Trophoblast cell (in vitro differentiated cells and primary cell): ENCODE data around the gene TRIM68.

Experiments
- DNase-seq, 2 donors: peaks; one replicate each; pipeline ENCODE4 v3.0.0-alpha.2; 2016
- H2AFZ ChIP-seq: 2 replicates; pipeline ENCODE4 v1.6.1; 2013; ENCODE audit warnings: low read length, moderate library complexity, mild to moderate bottlenecking; ENCODE audit not compliant: insufficient read depth, poor library complexity
- H2AK5ac ChIP-seq: 2 replicates; pipeline ENCODE4 v1.6.1; 2013; ENCODE audit warnings: mild to moderate bottlenecking, low read length
- H2BK120ac ChIP-seq: 2 replicates; pipeline ENCODE4 v1.6.1; 2013; ENCODE audit warnings: low read length, mild to moderate bottlenecking, moderate library complexity; ENCODE audit not compliant: insufficient read depth, poor library complexity
- H2BK12ac ChIP-seq: 2 replicates; pipeline ENCODE4 v1.6.1; 2013; ENCODE audit warnings: mild to moderate bottlenecking, low read length, moderate library complexity
- H2BK5ac ChIP-seq: 2 replicates; pipeline ENCODE4 v1.6.1; 2013; ENCODE audit warnings: low read length, low read depth, moderate library complexity, mild to moderate bottlenecking; ENCODE audit not compliant: poor library complexity
- H3K14ac ChIP-seq: 2 replicates; pipeline ENCODE4 v1.6.1; 2013; ENCODE audit warnings: mild to moderate bottlenecking, low read length
- H3K18ac ChIP-seq: 2 replicates; pipeline ENCODE4 v1.6.1; 2013; ENCODE audit warnings: mild to moderate bottlenecking, low read length
- H3K23ac ChIP-seq: 2 replicates; pipeline ENCODE4 v1.6.1; 2013; ENCODE audit warnings: low read length
- H3K27ac ChIP-seq: 2 replicates; pipeline ENCODE4 v1.5.1; 2013; ENCODE audit warnings: low read depth, mild to moderate bottlenecking, inconsistent platforms, low read length, moderate library complexity
- H3K27me3 ChIP-seq: 2 replicates; pipeline ENCODE4 v1.6.1; 2013; ENCODE audit warnings: inconsistent platforms, mild to moderate bottlenecking, low read length, moderate library complexity; ENCODE audit not compliant: insufficient read depth
- H3K36me3 ChIP-seq, 2 experiments: 1 replicate in 1 of 2; 2 replicates in 1 of 2; pipeline ENCODE4 v1.6.1; 2013; ENCODE audit warnings: low read length in 2 of 2, mild to moderate bottlenecking in 2 of 2, moderate library complexity in 1 of 2; ENCODE audit not compliant: insufficient read depth in 2 of 2, control insufficient read depth in 1 of 2
- H3K4ac ChIP-seq: 2 replicates; pipeline ENCODE4 v1.6.1; 2013; ENCODE audit warnings: low read depth, mild to moderate bottlenecking, low read length, moderate library complexity
- H3K4me1 ChIP-seq, 2 experiments: 1 replicate in 1 of 2; 2 replicates in 1 of 2; pipeline ENCODE4 v1.6.1; 2013; ENCODE audit warnings: low read length in 2 of 2, mild to moderate bottlenecking in 2 of 2, moderate library complexity in 1 of 2; ENCODE audit not compliant: insufficient read depth in 2 of 2, control insufficient read depth in 1 of 2
- H3K4me2 ChIP-seq: 2 replicates; pipeline ENCODE4 v1.6.1; 2013; ENCODE audit warnings: inconsistent platforms, mild to moderate bottlenecking, low read length, moderate library complexity
- H3K4me3 ChIP-seq: 2 replicates; pipeline ENCODE4 v1.5.1; 2013; ENCODE audit warnings: mild to moderate bottlenecking, low read depth, low read length, inconsistent platforms
- H3K79me1 ChIP-seq: one replicate; pipeline ENCODE4 v1.6.1; 2013; ENCODE audit warnings: low read length
- H3K79me2 ChIP-seq: 2 replicates; pipeline ENCODE4 v1.6.1; 2013; ENCODE audit warnings: low read length, mild to moderate bottlenecking; ENCODE audit not compliant: control insufficient read depth, insufficient read depth, poor library complexity
- H3K9ac ChIP-seq: 2 replicates; pipeline ENCODE4 v1.6.1; 2013; ENCODE audit warnings: mild to moderate bottlenecking, low read length
- H3K9me3 ChIP-seq: 2 replicates; pipeline ENCODE4 v1.6.1; 2013; ENCODE audit warnings: low read depth, mild to moderate bottlenecking, control low read depth, inconsistent platforms, low read length; ENCODE audit not compliant: insufficient read depth
- H4K12ac ChIP-seq: 2 replicates; pipeline ENCODE4 v1.6.1; 2013; ENCODE audit warnings: low read depth, mild to moderate bottlenecking, low read length, moderate library complexity
- H4K8ac ChIP-seq: 2 replicates; pipeline ENCODE4 v1.6.1; 2013; ENCODE audit warnings: low read depth, mild to moderate bottlenecking, low read length, moderate library complexity
- H4K91ac ChIP-seq: one replicate; pipeline ENCODE4 v1.6.1; 2013; ENCODE audit warnings: low read depth, mild to moderate bottlenecking, low read length, moderate library complexity
- WGBS: extraction: QIAGEN DNeasy Blood & Tissue Kit; methylation state at CpG from one replicate; pipeline ENCODE4 v1.1.7; 2013; ENCODE audit warnings: missing lambda C conversion rate; ENCODE audit not compliant: insufficient read length, insufficient coverage; ENCODE audit errors: extremely low coverage; 5-methylcytosine and 5-hydroxymethylcytosine counted together

TRIM68 gene

DNA sequence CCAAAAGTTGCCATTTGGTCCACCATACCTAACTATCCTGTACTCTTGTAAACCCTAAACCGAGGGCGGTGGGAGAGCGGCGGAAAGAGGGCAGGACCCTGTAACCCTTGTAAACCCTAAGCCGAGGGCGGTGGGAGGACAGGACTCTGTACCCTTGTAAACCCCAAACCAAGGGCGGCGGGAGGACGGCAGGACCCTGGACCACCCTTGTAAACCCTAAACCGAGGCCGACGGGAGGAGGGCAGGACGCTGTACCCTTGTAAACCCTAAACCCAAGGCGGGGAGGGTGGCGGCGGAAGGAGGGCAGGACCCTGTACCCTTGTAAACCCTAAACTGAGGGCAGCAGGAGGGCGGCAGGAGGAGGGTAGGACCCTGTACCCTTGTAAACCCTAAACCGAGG, 39.0 kb downstream of the TRIM68 start:
- no peak overlapping the region for H2BK12ac ChIP-seq
- no peak overlapping the region for H3K4me3 ChIP-seq
- H3K4me2 ChIP-seq, result no peak overlapping the region
- no peak overlapping the region for H2BK120ac ChIP-seq
- no peaks in the 10 kb centered on the region for H3K79me1 ChIP-seq
- H3K27me3 ChIP-seq, result no peaks in the 10 kb centered on the region
- no peak overlapping the region for H2BK5ac ChIP-seq
- no peaks in the 10 kb centered on the region for H3K36me3 ChIP-seq
- WGBS, result no CpG with 5 or more reads among the region's 18 CpGs
- no peak overlapping the region for H4K8ac ChIP-seq
- no peak overlapping the region for H4K12ac ChIP-seq
- no peak overlapping the region for H3K4ac ChIP-seq
- H3K9me3 ChIP-seq, result peaks cover 3% of the 10 kb centered on the region
- no peaks in the 10 kb centered on the region for H3K79me2 ChIP-seq
- H2AK5ac ChIP-seq, result no peak overlapping the region
- H2AFZ ChIP-seq, result no peak overlapping the region
- H3K4me1 ChIP-seq, result no peaks in the 10 kb centered on the region
- no peak overlapping the region for H4K91ac ChIP-seq
- no peak overlapping the region for H3K9ac ChIP-seq
- no peak for DNase-seq
- H3K18ac ChIP-seq, result no peak overlapping the region
- H3K14ac ChIP-seq, result no peak overlapping the region
- no peak overlapping the region for H3K27ac ChIP-seq
- no peak overlapping the region for H3K23ac ChIP-seq

DNA sequence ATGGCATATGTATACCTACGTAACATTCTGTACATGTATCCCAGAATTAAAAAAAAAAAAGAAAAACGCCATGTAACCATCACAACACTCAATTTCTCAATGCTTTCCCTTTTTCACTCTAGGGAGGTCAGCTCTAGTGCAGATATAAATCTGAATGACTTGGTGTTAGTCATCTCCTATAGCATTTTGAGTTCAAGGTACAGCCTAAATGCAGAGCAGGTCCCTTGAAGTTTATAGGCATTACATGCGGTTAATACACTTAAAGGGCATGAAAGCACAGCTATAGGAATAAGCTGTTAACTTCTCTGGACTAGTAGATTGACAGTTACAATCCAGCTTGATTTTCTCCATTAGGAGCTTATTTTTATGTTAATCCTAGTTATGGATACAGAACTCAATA, 42.7 kb downstream of the TRIM68 start:
- Histone ChIP-seq H4K12ac (no peak overlapping the region), H2AK5ac (no peak overlapping the region), H4K8ac (no peak overlapping the region), H2AFZ (no peak overlapping the region), H4K91ac (no peak overlapping the region), H3K4me2 (no peak overlapping the region), H2BK120ac (no peak overlapping the region), H2BK12ac (no peak overlapping the region), H3K27me3 (no peaks in the 10 kb centered on the region), H3K4ac (no peak overlapping the region), H3K14ac (no peak overlapping the region), H3K27ac (no peak overlapping the region), H3K4me1 (no peaks in the 10 kb centered on the region), H3K18ac (no peak overlapping the region), H3K79me2 (no peaks in the 10 kb centered on the region), H3K9ac (no peak overlapping the region), H3K79me1 (no peaks in the 10 kb centered on the region), H3K36me3 (no peaks in the 10 kb centered on the region), H2BK5ac (no peak overlapping the region), H3K23ac (no peak overlapping the region), H3K9me3 (peaks cover 3% of the 10 kb centered on the region), H3K4me3 (no peak overlapping the region)
- DNase-seq, result peak in 1 of 2 donors; percentile 3
- WGBS, result no CpG with 5 or more reads among the region's 3 CpGs

DNA sequence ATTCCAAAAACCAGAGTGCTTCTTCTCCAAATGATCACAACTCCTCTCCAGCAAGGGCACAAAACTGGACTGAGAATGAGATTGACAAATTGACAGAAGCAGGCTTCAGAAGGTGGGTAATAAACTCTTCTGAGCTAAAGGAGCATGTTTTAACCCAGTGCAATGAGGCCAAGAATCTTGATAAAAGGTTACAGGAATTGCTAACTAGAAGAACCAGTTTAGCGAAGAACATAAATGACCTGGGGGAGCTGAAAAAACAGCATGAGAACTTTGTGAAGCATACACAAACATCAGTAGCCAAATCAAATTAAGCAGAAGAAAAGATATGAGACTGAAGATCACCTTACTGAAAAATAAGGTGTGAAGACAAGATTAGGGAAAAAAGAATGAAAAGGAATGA, 47.6 kb downstream of the TRIM68 start:
- Histone ChIP-seq H2BK120ac (no peak overlapping the region), H2AK5ac (no peak overlapping the region), H3K9ac (no peak overlapping the region), H3K4me3 (no peak overlapping the region), H2BK5ac (peak overlapping the region; percentile 45), H3K9me3 (no peaks in the 10 kb centered on the region), H3K4ac (no peak overlapping the region), H3K36me3 (no peaks in the 10 kb centered on the region), H4K12ac (no peak overlapping the region), H3K23ac (no peak overlapping the region), H3K79me2 (peaks cover 3% of the 10 kb centered on the region), H3K4me1 (peaks cover 7 to 11% of the 10 kb centered on the region in 2 experiments), H3K27ac (peak overlapping the region; percentile 75), H3K4me2 (peak overlapping the region; percentile 51), H2BK12ac (no peak overlapping the region), H4K91ac (no peak overlapping the region), H4K8ac (no peak overlapping the region), H2AFZ (no peak overlapping the region), H3K79me1 (peaks cover 7% of the 10 kb centered on the region), H3K27me3 (no peaks in the 10 kb centered on the region), H3K14ac (no peak overlapping the region), H3K18ac (no peak overlapping the region)
- no CpG with 5 or more reads among the region's 1 CpG for WGBS
- DNase-seq, result peak; percentile 37 to 88

DNA sequence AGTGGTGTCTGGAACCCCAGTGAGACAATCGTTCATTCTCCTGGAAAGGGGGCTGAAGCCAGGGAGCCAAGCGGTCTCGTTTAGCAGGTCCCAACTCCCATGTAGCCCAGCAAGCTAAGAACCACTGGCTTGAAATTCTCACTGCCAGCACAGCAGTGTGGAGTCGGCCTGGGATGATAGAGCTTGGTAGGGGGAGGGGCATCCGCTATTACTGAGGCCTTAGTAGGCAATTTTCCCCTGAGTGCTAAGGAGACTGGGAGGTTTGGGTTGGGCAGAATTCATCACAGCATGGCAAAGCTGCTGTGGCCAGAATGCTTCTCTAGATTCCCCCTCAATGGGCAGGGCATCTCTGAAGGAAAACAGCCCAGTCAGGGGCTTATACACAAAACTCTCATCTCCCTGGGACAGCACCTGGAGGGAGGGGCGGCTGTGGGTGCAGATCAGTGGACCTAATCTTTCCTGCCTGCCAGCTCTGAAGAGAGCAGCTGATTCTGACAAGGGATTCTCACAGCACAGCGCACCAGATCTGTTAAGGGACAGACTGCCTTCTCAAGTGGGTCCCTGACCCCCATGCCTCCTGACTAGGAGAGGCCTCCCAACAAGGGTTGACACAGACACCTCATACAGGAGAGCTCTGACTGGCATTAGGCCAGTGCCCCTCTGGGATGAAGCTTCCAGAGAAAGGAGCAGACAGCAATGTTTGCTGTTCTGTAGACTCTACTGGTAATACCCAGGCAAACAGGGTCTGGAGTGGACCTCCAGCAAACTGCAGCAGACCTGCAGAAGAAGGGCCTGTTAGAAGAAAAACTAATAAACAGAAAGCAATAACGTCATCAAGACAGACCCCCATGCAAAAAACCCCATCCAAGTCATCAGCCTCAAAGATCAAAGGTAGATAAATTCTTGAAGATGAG, 48.2 kb downstream of the TRIM68 start:
- peaks cover 7 to 11% of the 10 kb centered on the region in 2 experiments for H3K4me1 ChIP-seq
- H3K4ac ChIP-seq, result no peak overlapping the region
- H2BK5ac ChIP-seq, result peak overlapping the region; percentile 45
- H3K4me3 ChIP-seq, result no peak overlapping the region
- no peak overlapping the region for H4K12ac ChIP-seq
- H3K27me3 ChIP-seq, result no peaks in the 10 kb centered on the region
- H2AK5ac ChIP-seq, result no peak overlapping the region
- peak overlapping the region; percentile 21 for H2BK120ac ChIP-seq
- H4K8ac ChIP-seq, result peak overlapping the region; percentile 30
- peak overlapping the region; percentile 75 for H4K91ac ChIP-seq
- H3K9me3 ChIP-seq, result no peaks in the 10 kb centered on the region
- peak overlapping the region; percentile 9 for H3K14ac ChIP-seq
- H3K79me1 ChIP-seq, result peaks cover 7% of the 10 kb centered on the region
- no peak overlapping the region for H3K9ac ChIP-seq
- H3K18ac ChIP-seq, result no peak overlapping the region
- H3K23ac ChIP-seq, result no peak overlapping the region
- DNase-seq, result no peak
- WGBS, result no CpG with 5 or more reads among the region's 8 CpGs
- H2AFZ ChIP-seq, result no peak overlapping the region
- peak overlapping the region; percentile 51 for H3K4me2 ChIP-seq
- H3K27ac ChIP-seq, result peak overlapping the region; percentile 75
- H2BK12ac ChIP-seq, result peak overlapping the region; percentile 29
- H3K36me3 ChIP-seq, result no peaks in the 10 kb centered on the region
- peaks cover 3% of the 10 kb centered on the region for H3K79me2 ChIP-seq
